ENCODE data around the gene ALAS2.

Gene ALAS2

DNA sequence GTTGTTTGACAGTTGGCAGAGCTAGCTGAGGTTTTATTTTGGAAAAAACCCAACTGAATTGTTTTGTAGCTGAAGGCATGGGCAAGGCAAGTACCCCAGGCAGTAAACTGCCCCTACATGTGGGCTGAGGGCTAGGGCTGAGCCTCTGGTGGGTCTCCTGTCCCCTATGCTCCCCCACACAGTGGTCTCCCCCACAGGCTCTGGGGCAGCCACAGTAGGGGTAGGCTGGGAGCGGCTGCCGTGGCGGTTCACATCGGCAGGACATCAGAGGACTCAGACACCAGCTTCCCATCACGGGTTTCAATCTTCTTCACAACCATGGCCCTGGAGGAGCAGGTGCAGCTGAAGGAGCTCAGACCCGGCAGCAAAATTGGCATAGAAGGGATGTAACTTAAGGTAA, 10.7 kb upstream of the ALAS2 start:
- no peak for DNase-seq (ENCODE audit: low read depth)
- no peak overlapping the region for H3K4me3 ChIP-seq (ENCODE audit: low read depth, low read length)
- TF ChIP-seq, protein P1, sequence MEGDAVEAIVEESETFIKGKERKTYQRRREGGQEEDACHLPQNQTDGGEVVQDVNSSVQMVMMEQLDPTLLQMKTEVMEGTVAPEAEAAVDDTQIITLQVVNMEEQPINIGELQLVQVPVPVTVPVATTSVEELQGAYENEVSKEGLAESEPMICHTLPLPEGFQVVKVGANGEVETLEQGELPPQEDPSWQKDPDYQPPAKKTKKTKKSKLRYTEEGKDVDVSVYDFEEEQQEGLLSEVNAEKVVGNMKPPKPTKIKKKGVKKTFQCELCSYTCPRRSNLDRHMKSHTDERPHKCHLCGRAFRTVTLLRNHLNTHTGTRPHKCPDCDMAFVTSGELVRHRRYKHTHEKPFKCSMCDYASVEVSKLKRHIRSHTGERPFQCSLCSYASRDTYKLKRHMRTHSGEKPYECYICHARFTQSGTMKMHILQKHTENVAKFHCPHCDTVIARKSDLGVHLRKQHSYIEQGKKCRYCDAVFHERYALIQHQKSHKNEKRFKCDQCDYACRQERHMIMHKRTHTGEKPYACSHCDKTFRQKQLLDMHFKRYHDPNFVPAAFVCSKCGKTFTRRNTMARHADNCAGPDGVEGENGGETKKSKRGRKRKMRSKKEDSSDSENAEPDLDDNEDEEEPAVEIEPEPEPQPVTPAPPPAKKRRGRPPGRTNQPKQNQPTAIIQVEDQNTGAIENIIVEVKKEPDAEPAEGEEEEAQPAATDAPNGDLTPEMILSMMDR (IDR thresholded peaks at IDR 0.05; ENCODE audit: control insufficient read depth, extremely low read depth, insufficient read depth), result no peak

DNA sequence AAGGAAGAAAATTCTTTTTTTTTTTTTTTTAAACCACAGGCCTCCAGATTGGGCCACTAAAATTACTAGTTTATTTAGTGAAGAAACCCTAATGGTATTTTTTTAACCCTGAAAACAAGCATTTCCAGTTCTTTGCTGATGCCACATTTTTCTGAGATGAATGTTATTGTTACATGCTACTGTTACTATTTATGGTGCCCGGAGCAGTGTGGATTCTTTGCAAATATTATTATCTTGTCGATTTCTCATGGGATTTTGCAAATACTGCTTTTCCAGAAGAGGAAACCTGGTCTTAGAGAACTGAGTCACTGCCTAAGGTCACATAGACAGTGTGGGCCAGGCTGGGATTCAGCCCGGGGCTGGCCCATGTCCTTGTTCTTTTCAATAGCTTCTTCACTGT, 8.7 kb upstream of the ALAS2 start:
- TF ChIP-seq, protein P1 (IDR thresholded peaks at IDR 0.05; ENCODE audit: control insufficient read depth, extremely low read depth, insufficient read depth), result no peak
- no peak overlapping the region for H3K4me3 ChIP-seq (ENCODE audit: low read depth, low read length)
- DNase-seq (ENCODE audit: low read depth), result no peak

DNA sequence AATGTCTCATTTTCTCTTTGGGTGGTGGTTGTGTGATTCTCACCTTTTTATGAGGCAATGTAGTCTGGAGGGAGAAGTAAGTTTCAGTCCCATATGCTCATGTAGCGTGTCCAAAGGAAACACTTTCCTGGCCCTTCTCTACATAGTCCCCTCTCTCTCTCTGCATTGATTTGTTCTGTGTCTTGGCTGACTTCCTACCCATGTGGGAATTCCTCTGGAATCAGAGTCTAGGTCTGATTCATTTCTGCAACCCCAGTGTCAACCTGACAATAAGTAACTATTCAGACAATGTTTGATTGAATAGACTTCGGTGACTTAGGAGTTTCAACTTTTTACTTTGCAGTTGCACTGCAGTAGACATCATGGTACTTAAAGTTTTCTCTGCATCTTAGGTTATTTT, 2.7 kb upstream of the ALAS2 start:
- no peak overlapping the region for H3K4me3 ChIP-seq (ENCODE audit: low read depth, low read length)
- TF ChIP-seq, protein P1 (IDR thresholded peaks at IDR 0.05; ENCODE audit: control insufficient read depth, extremely low read depth, insufficient read depth), result no peak
- no peak for DNase-seq (ENCODE audit: low read depth)

DNA sequence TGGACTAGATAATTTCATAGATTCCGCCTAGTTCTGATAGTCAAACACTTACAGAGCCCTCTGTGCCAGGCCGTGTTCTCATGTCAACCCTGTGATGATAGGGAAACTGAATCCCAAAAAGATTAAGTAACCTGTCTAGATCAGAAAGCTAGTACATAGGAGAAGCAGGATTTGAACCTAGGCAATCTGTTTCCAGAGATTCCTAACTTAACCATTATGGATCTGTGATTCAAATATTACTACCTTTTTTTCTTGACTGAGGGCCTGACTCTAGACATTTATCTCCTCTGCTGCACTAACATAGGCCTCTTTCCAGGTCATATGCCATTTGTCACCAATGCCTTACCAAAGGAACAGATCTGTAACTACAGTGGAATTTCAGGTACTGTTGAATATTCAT, 1.5 kb downstream of the ALAS2 start:
- no peak for DNase-seq (ENCODE audit: low read depth)
- TF ChIP-seq, protein P1 (IDR thresholded peaks at IDR 0.05; ENCODE audit: control insufficient read depth, extremely low read depth, insufficient read depth), result no peak
- no peak overlapping the region for H3K4me3 ChIP-seq (ENCODE audit: low read depth, low read length)

DNA sequence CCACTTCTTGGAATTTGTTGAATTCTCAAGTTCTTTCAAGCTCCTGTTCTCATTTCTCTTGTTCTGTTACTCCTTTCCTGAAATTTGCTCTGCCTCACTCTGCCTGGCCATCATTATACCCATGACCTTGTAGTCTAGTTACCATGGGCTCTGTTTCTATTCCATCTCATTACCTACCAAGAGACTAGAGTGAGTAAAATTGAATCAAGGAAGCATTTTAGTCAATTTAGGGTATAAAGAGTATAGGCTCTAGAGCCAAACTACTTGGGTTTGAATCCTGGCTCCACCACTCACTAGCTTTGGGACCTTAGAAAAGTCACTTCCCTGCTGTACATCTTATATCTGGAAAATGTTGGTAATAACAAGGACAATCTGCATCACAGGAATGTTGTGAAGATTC, 2.2 kb downstream of the ALAS2 start:
- H3K4me3 ChIP-seq (ENCODE audit: low read depth, low read length), result no peak overlapping the region
- TF ChIP-seq, protein P1 (IDR thresholded peaks at IDR 0.05; ENCODE audit: control insufficient read depth, extremely low read depth, insufficient read depth), result no peak
- DNase-seq (ENCODE audit: low read depth), result no peak

DNA sequence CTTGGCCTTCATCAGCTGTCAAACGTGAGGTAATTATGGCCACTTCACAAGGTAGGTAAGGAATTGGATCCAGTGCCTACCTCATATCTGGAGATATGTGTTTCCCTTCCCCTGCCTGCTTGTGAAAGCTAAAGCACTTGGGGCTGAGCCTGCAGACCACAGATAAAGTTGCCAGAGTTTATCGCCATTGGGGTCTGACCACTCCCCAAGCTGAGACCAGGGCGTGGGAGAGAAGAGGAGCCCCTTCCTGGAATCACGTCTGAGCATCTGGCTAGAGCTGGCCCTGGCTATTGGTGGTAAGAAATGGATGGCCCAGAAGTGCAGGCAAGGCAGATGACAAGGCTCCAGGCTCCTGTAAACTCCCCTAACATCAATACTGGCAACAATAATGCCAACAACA, 2.7 kb downstream of the ALAS2 start:
- TF ChIP-seq, protein P1 (IDR thresholded peaks at IDR 0.05; ENCODE audit: control insufficient read depth, extremely low read depth, insufficient read depth), result no peak

DNA sequence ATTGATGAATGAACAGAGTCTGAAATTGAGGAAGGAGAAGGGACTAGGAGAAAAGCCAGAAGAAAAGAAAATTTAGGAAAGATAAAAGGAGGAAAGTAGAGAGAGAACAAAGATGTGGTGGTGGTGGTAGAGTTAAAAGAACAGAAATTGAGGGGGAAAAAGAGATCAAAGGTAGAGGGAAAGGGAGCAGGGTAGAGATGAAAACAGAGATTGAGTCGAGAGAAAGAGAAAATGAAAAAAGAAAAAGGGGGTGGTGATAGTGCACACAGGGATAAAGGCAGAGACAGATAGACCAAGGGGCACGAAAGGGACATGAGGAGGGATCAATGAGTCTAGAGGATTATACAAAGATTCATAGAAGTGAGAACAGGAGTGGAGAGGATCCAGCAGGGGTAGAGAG, 3.9 kb downstream of the ALAS2 start:
- no peak overlapping the region for H3K4me3 ChIP-seq (ENCODE audit: low read depth, low read length)
- DNase-seq (ENCODE audit: low read depth), result no peak
- TF ChIP-seq, protein P1 (IDR thresholded peaks at IDR 0.05; ENCODE audit: control insufficient read depth, extremely low read depth, insufficient read depth), result no peak

More for the DNA sequence above, 2.7 kb downstream of the ALAS2 start:
- no peak overlapping the region for H3K4me3 ChIP-seq (ENCODE audit: low read depth, low read length)
- DNase-seq (ENCODE audit: low read depth), result no peak
